K562 (cell line): ENCODE results near the gene PTPN13. TPM values are rescaled to one million over a fixed set of nuclear protein-coding genes. Genes with fewer than 3 reads are reported as not detected.

Experiments used
- CBFB ChIP-seq: sonication (generic); formaldehyde crosslinking; IDR thresholded peaks from 2 replicates; pipeline ENCODE4 v1.4.0; 2020; ENCODE audit warnings: mild to moderate bottlenecking, missing genetic modification reagents
- HDAC2 ChIP-seq: fragments of 450-650 bp; IDR thresholded peaks from 2 replicates; pipeline ENCODE4 v1.6.1; 2016; ENCODE audit warnings: mild to moderate bottlenecking
- MTA2 ChIP-seq: fragments of 450-650 bp; IDR thresholded peaks from 2 replicates; pipeline ENCODE4 v1.6.1; 2016; ENCODE audit warnings: low read depth
- NCOA1 ChIP-seq: fragments of 450-650 bp; IDR thresholded peaks from 2 replicates; pipeline ENCODE4 v1.6.1; 2016; ENCODE audit warnings: low read depth
- NFE2L1 ChIP-seq: fragments of 450-650 bp; IDR thresholded peaks from 2 replicates; pipeline ENCODE4 v1.6.1; 2016; ENCODE audit warnings: missing genetic modification characterization, low read depth, mild to moderate bottlenecking, missing compliant biosample characterization, moderate library complexity, borderline replicate concordance
- POLR2AphosphoS5 ChIP-seq: IDR thresholded peaks from 2 replicates; pipeline ENCODE4 v1.6.1; 2011; ENCODE audit warnings: mild to moderate bottlenecking, low read depth, low read length, moderate library complexity; ENCODE audit not compliant: control insufficient read depth, insufficient read depth
- RBFOX2 ChIP-seq: fragments of 200-400 bp; formaldehyde crosslinking; IDR thresholded peaks from 2 replicates; pipeline ENCODE4 v1.6.1; 2017; ENCODE audit warnings: low read depth, mild to moderate bottlenecking, low read length, moderate library complexity
- SMARCA5 ChIP-seq: fragments of 450-650 bp; IDR thresholded peaks from 2 replicates; pipeline ENCODE4 v1.6.1; 2016
- ZNF212 ChIP-seq: fragments of 450-650 bp; formaldehyde crosslinking; IDR thresholded peaks from 2 replicates; pipeline ENCODE4 v1.4.0; 2020; ENCODE audit warnings: mild to moderate bottlenecking
- ZNF384 ChIP-seq: IDR thresholded peaks from 2 replicates; pipeline ENCODE4 v1.6.1; 2012; ENCODE audit warnings: low read depth, low read length, improper control_type of control experiment
- ZNF766 ChIP-seq: fragments of 200-800 bp; sonication (Bioruptor generic); conservative IDR thresholded peaks from 2 replicates; pipeline ENCODE4 v1.6.1; 2016; ENCODE audit warnings: missing genetic modification characterization, missing compliant biosample characterization
- polyA plus RNA-seq, 8 experiments: library from polyadenylated mRNA; depleted of rRNA in 4 of 8; stranded (reverse) in 5 of 8; unstranded in 3 of 8; fragments of >200 nt; fragmentation: Nextera tagmentation in 2 of 8; fragmentation: Illumina TruSeq in 1 of 8; extraction: Ambion mirVana in 2 of 8; extraction: Trizol in 1 of 8; gene quantifications; 2 replicates each; pipeline versions ENCODE4 v1.2.1 to v1.2.3, GENCODE V29; 2011 to 2014; ENCODE audit warnings: inconsistent platforms in 1 of 8, missing spikeins in 1 of 8
- total RNA-seq, 7 experiments: library from RNA; depleted of rRNA in 6 of 7; stranded (reverse); fragments of >200 nt in 6 of 7; fragmentation: Illumina TruSeq in 2 of 7; extraction: Trizol in 2 of 7; gene quantifications; 2 replicates each; pipeline versions ENCODE4 v1.2.1 to v1.2.3, GENCODE V29; 2011 to 2021; ENCODE audit warnings: low replicate concordance in 1 of 7
- TF ChIP-seq, protein P1 (sequence below): fragments of 450-650 bp; IDR thresholded peaks from 2 replicates; pipeline ENCODE4 v1.6.1; 2016; ENCODE audit warnings: mild to moderate bottlenecking, moderate library complexity
- TF ChIP-seq, protein P2 (sequence below): fragments of 250-450 bp; sonication (Bioruptor Pico); IDR thresholded peaks from 2 replicates; pipeline ENCODE4 v1.5.1; 2021; ENCODE audit warnings: mild to moderate bottlenecking

The PTPN13 gene
- total and polyA plus RNA-seq, 9 of the 15 experiments (the other 6 are each of a cell fraction or from before 2014, with no cell fraction given) = 0.33 TPM; not detected in 8

DNA sequence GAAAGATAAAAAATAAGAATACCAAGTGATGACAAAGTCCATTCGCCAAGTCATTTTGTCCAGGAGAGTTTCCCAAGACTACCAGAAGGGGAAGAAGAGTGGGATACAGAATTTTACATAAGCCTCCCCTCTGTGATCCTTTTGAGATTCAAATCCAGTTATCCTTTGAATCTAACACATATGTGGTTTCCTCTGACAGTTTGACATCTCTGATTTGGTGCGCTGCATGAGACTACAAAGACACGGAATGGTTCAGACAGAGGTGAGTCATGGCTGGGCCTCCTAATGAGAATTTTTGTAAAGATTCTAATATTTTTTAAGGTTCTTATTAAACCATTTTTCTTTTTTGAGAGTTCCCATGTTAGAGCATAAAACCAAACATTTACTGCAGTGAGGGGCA, 216.7 kb downstream of the PTPN13 start (continued):
- TF ChIP-seq, protein P1, sequence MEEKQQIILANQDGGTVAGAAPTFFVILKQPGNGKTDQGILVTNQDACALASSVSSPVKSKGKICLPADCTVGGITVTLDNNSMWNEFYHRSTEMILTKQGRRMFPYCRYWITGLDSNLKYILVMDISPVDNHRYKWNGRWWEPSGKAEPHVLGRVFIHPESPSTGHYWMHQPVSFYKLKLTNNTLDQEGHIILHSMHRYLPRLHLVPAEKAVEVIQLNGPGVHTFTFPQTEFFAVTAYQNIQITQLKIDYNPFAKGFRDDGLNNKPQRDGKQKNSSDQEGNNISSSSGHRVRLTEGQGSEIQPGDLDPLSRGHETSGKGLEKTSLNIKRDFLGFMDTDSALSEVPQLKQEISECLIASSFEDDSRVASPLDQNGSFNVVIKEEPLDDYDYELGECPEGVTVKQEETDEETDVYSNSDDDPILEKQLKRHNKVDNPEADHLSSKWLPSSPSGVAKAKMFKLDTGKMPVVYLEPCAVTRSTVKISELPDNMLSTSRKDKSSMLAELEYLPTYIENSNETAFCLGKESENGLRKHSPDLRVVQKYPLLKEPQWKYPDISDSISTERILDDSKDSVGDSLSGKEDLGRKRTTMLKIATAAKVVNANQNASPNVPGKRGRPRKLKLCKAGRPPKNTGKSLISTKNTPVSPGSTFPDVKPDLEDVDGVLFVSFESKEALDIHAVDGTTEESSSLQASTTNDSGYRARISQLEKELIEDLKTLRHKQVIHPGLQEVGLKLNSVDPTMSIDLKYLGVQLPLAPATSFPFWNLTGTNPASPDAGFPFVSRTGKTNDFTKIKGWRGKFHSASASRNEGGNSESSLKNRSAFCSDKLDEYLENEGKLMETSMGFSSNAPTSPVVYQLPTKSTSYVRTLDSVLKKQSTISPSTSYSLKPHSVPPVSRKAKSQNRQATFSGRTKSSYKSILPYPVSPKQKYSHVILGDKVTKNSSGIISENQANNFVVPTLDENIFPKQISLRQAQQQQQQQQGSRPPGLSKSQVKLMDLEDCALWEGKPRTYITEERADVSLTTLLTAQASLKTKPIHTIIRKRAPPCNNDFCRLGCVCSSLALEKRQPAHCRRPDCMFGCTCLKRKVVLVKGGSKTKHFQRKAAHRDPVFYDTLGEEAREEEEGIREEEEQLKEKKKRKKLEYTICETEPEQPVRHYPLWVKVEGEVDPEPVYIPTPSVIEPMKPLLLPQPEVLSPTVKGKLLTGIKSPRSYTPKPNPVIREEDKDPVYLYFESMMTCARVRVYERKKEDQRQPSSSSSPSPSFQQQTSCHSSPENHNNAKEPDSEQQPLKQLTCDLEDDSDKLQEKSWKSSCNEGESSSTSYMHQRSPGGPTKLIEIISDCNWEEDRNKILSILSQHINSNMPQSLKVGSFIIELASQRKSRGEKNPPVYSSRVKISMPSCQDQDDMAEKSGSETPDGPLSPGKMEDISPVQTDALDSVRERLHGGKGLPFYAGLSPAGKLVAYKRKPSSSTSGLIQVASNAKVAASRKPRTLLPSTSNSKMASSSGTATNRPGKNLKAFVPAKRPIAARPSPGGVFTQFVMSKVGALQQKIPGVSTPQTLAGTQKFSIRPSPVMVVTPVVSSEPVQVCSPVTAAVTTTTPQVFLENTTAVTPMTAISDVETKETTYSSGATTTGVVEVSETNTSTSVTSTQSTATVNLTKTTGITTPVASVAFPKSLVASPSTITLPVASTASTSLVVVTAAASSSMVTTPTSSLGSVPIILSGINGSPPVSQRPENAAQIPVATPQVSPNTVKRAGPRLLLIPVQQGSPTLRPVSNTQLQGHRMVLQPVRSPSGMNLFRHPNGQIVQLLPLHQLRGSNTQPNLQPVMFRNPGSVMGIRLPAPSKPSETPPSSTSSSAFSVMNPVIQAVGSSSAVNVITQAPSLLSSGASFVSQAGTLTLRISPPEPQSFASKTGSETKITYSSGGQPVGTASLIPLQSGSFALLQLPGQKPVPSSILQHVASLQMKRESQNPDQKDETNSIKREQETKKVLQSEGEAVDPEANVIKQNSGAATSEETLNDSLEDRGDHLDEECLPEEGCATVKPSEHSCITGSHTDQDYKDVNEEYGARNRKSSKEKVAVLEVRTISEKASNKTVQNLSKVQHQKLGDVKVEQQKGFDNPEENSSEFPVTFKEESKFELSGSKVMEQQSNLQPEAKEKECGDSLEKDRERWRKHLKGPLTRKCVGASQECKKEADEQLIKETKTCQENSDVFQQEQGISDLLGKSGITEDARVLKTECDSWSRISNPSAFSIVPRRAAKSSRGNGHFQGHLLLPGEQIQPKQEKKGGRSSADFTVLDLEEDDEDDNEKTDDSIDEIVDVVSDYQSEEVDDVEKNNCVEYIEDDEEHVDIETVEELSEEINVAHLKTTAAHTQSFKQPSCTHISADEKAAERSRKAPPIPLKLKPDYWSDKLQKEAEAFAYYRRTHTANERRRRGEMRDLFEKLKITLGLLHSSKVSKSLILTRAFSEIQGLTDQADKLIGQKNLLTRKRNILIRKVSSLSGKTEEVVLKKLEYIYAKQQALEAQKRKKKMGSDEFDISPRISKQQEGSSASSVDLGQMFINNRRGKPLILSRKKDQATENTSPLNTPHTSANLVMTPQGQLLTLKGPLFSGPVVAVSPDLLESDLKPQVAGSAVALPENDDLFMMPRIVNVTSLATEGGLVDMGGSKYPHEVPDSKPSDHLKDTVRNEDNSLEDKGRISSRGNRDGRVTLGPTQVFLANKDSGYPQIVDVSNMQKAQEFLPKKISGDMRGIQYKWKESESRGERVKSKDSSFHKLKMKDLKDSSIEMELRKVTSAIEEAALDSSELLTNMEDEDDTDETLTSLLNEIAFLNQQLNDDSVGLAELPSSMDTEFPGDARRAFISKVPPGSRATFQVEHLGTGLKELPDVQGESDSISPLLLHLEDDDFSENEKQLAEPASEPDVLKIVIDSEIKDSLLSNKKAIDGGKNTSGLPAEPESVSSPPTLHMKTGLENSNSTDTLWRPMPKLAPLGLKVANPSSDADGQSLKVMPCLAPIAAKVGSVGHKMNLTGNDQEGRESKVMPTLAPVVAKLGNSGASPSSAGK = no peak
- no peak for TF ChIP-seq MTA2
- no peak for TF ChIP-seq RBFOX2
- TF ChIP-seq NFE2L1 = no peak
- TF ChIP-seq ZNF212 (CRISPR knock-in tag) = no peak
- no peak for TF ChIP-seq POLR2AphosphoS5
- no peak for TF ChIP-seq ZNF766 (CRISPR knock-in tag)
- TF ChIP-seq CBFB (CRISPR knock-in tag) = no peak
- TF ChIP-seq SMARCA5 = no peak
- TF ChIP-seq ZNF384 = no peak
- TF ChIP-seq NCOA1 = no peak
- TF ChIP-seq HDAC2 = no peak
- TF ChIP-seq, protein P2, sequence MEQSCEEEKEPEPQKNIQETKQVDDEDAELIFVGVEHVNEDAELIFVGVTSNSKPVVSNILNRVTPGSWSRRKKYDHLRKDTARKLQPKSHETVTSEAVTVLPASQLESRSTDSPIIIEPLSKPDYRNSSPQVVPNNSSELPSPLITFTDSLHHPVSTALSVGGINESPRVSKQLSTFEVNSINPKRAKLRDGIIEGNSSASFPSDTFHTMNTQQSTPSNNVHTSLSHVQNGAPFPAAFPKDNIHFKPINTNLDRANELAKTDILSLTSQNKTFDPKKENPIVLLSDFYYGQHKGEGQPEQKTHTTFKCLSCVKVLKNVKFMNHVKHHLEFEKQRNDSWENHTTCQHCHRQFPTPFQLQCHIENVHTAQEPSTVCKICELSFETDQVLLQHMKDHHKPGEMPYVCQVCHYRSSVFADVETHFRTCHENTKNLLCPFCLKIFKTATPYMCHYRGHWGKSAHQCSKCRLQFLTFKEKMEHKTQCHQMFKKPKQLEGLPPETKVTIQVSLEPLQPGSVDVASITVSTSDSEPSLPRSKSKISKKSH = no peak
